WTC11 (cell line): ENCODE data around the gene TMEM156.

Experiments
- CREM ChIP-seq: sonication (generic); formaldehyde crosslinking; IDR thresholded peaks from 2 replicates; pipeline ENCODE4 v1.8.1; 2022; ENCODE audit warnings: mild to moderate bottlenecking, missing genetic modification reagents, moderate library complexity
- CTCF ChIP-seq: fragments of 200-600 bp; IDR thresholded peaks from 2 replicates; pipeline ENCODE4 v1.8.0; 2022; ENCODE audit warnings: antibody characterized with exemption
- GRHL2 ChIP-seq: fragments of 250-450 bp; sonication (Bioruptor Pico); IDR thresholded peaks from 2 replicates; pipeline ENCODE4 v1.8.0; 2022; ENCODE audit warnings: mild to moderate bottlenecking, moderate library complexity; ENCODE audit not compliant: insufficient replicate concordance, severe bottlenecking
- MXD4 ChIP-seq: fragments of 250-450 bp; sonication (Bioruptor Pico); IDR thresholded peaks from 2 replicates; pipeline ENCODE4 v1.8.0; 2021; ENCODE audit warnings: mild to moderate bottlenecking, moderate library complexity, borderline replicate concordance
- TEAD4 ChIP-seq: sonication (generic); formaldehyde crosslinking; IDR thresholded peaks from 2 replicates; pipeline ENCODE4 v1.8.0; 2022; ENCODE audit warnings: mild to moderate bottlenecking, missing genetic modification reagents
- USF2 ChIP-seq: sonication (generic); formaldehyde crosslinking; IDR thresholded peaks from 2 replicates; pipeline ENCODE4 v1.8.1; 2023; ENCODE audit warnings: mild to moderate bottlenecking, missing genetic modification reagents, moderate library complexity

- TF ChIP-seq CTCF (no peak), TEAD4 (CRISPR knock-in tag) (no peak), USF2 (CRISPR knock-in tag) (no peak), CREM (no peak), GRHL2 (CRISPR knock-in tag) (no peak), MXD4 (CRISPR knock-in tag) (no peak)
Measured at GRCh38 chr4:38920186-38920585, 112.0 kb downstream of the TMEM156 start.
